Measurements from ENCODE around the gene CSNK1A1L. TPM values are rescaled to one million over a fixed set of nuclear protein-coding genes. Genes with fewer than 3 reads are reported as not detected.

The CSNK1A1L gene
- total RNA-seq = not detected in 2 replicates

GRCh38 chr13:37105251-37105714 lies at the start of gene CSNK1A1L:
Gene CSNK1A1L, minus strand, starts transcription at chr13:37105664. Its CDS starts 408 bp downstream, at chr13:37105256.

GRCh38 chr13:37058910-37059847 lies 46.3 kb downstream of the CSNK1A1L start, which contains the start of gene SUPT20H:
Gene SUPT20H, minus strand, starts transcription at chr13:37059688. Its CDS starts 8,198 bp downstream, at chr13:37051490.

Other genes with a start within 250 kb of the CSNK1A1L start
- 4.8 and 5.0 TPM in 2 replicates for gene SMAD9, start 185.4 kb downstream of the CSNK1A1L start, total RNA-seq
- 49.9 and 50.6 TPM in 2 replicates for gene ALG5, start 106.3 kb downstream of the CSNK1A1L start, total RNA-seq
- gene EXOSC8, start 104.9 kb downstream of the CSNK1A1L start, total RNA-seq = 20.9 and 45.2 TPM in 2 replicates
- 33.8 and 40.1 TPM in 2 replicates for gene SUPT20H, start 46.0 kb downstream of the CSNK1A1L start, total RNA-seq

Data from regular cardiac myocyte (primary cell).